HepG2 (cell line): ENCODE measurements around the gene COMMD7. TPM values are rescaled to one million over a fixed set of nuclear protein-coding genes. Genes with fewer than 3 reads are reported as not detected.

Experiments used
- AKAP8 ChIP-seq: sonication (generic); formaldehyde crosslinking; IDR thresholded peaks from 2 replicates; pipeline ENCODE4 v1.5.1; 2020; ENCODE audit warnings: mild to moderate bottlenecking, missing genetic modification reagents
- DNMT3B ChIP-seq: conservative IDR thresholded peaks from 2 replicates; pipeline ENCODE4 v1.6.1; 2016; ENCODE audit warnings: missing biosample characterization, control low read depth
- EEA1 ChIP-seq: sonication (generic); formaldehyde crosslinking; IDR thresholded peaks from 2 replicates; pipeline ENCODE4 v1.5.1; 2020; ENCODE audit warnings: mild to moderate bottlenecking, missing genetic modification reagents, borderline replicate concordance
- GABPA ChIP-seq, 2 experiments: IDR thresholded peaks; 2 replicates each; pipeline ENCODE4 v1.6.1; 2011 to 2016; ENCODE audit warnings: low read depth in 2 of 2, low read length in 1 of 2, missing biosample characterization in 1 of 2, missing genetic modification characterization in 1 of 2
- KDM4B ChIP-seq: sonication (generic); formaldehyde crosslinking; IDR thresholded peaks from 2 replicates; pipeline ENCODE4 v1.4.0; 2020; ENCODE audit warnings: missing genetic modification reagents
- KLF13 ChIP-seq: sonication (generic); formaldehyde crosslinking; IDR thresholded peaks from 2 replicates; pipeline ENCODE4 v1.4.0; 2020; ENCODE audit warnings: mild to moderate bottlenecking, missing genetic modification reagents
- KLF16 ChIP-seq, 2 experiments: sonication (generic) in 1 of 2; formaldehyde crosslinking in 1 of 2; IDR thresholded peaks; 2 replicates each; pipeline versions ENCODE4 v1.6.1 to v1.8.0; 2016 to 2023; ENCODE audit warnings: missing genetic modification reagents in 2 of 2, missing compliant biosample characterization in 1 of 2
- MAFF ChIP-seq: IDR thresholded peaks from 2 replicates; pipeline ENCODE4 v1.6.1; 2011; ENCODE audit warnings: low read depth, low read length, improper control_type of control experiment
- PHF5A ChIP-seq: IDR thresholded peaks from one replicate; pipeline ENCODE4 v1.6.1; 2018; ENCODE audit warnings: low read depth, missing genetic modification reagents; ENCODE audit not compliant: unreplicated experiment
- SOX5 ChIP-seq: IDR thresholded peaks from 2 replicates; pipeline ENCODE4 v1.6.1; 2016; ENCODE audit warnings: borderline replicate concordance
- SP5 ChIP-seq: IDR thresholded peaks from 2 replicates; pipeline ENCODE4 v1.6.1; 2016; ENCODE audit warnings: low read depth, borderline replicate concordance
- STAT5B ChIP-seq: sonication (generic); formaldehyde crosslinking; IDR thresholded peaks from 2 replicates; pipeline ENCODE4 v1.4.0; 2020; ENCODE audit warnings: missing genetic modification reagents
- YEATS2 ChIP-seq: sonication (generic); formaldehyde crosslinking; IDR thresholded peaks from 2 replicates; pipeline ENCODE4 v1.4.0; 2020; ENCODE audit warnings: missing genetic modification reagents, borderline replicate concordance
- ZBTB7B ChIP-seq: sonication (generic); formaldehyde crosslinking; IDR thresholded peaks from 2 replicates; pipeline ENCODE4 v1.4.0; 2020; ENCODE audit warnings: missing genetic modification reagents
- ZFP82 ChIP-seq: sonication (generic); formaldehyde crosslinking; IDR thresholded peaks from 2 replicates; pipeline ENCODE4 v1.5.1; 2020; ENCODE audit warnings: mild to moderate bottlenecking, missing genetic modification reagents, borderline replicate concordance
- ZNF326 ChIP-seq: sonication (generic); formaldehyde crosslinking; IDR thresholded peaks from 2 replicates; pipeline ENCODE4 v1.4.0; 2020; ENCODE audit warnings: missing genetic modification reagents, borderline replicate concordance
- ZNF652 ChIP-seq: IDR thresholded peaks from 2 replicates; pipeline ENCODE4 v1.6.1; 2016; ENCODE audit warnings: low read depth, borderline replicate concordance
- ZZZ3 ChIP-seq: sonication (generic); formaldehyde crosslinking; IDR thresholded peaks from 2 replicates; pipeline ENCODE4 v1.4.0; 2020; ENCODE audit warnings: missing genetic modification reagents, mild to moderate bottlenecking, borderline replicate concordance
- polyA plus RNA-seq, 8 experiments: library from polyadenylated mRNA; depleted of rRNA in 3 of 8; stranded (reverse) in 7 of 8; unstranded in 1 of 8; fragments of >200 nt; fragmentation: Illumina TruSeq in 4 of 8; extraction: Trizol in 4 of 8; gene quantifications; 2 replicates each; pipeline versions ENCODE4 v1.2.1 to v1.2.3, GENCODE V29; 2011 to 2016; ENCODE audit warnings: low read depth in 4 of 8, missing spikeins in 1 of 8, mixed read lengths in 1 of 8; ENCODE audit not compliant: insufficient read depth in 1 of 8
- total RNA-seq, 5 experiments: library from RNA; depleted of rRNA; stranded (reverse); fragments of >200 nt; fragmentation: Illumina TruSeq; extraction: Trizol; gene quantifications; 2 replicates each; pipeline ENCODE4 v1.2.3, GENCODE V29; 2016; ENCODE audit warnings: low read depth in 1 of 5
- TF ChIP-seq, protein P1 (sequence below): sonication (generic); formaldehyde crosslinking; IDR thresholded peaks from 2 replicates; pipeline ENCODE4 v1.5.0; 2020; ENCODE audit warnings: mild to moderate bottlenecking, low read depth, missing genetic modification reagents, borderline replicate concordance
- TF ChIP-seq, protein P2 (sequence below): sonication (generic); formaldehyde crosslinking; IDR thresholded peaks from 2 replicates; pipeline ENCODE4 v1.4.0; 2020; ENCODE audit warnings: missing genetic modification reagents
- TF ChIP-seq, protein P3 (sequence below): IDR thresholded peaks from 2 replicates; pipeline ENCODE4 v1.6.1; 2016; ENCODE audit warnings: missing compliant biosample characterization, missing genetic modification reagents, borderline replicate concordance
- TF ChIP-seq, protein P4 (sequence below): IDR thresholded peaks from 2 replicates; pipeline ENCODE4 v1.6.1; 2012; ENCODE audit warnings: low read length, improper control_type of control experiment
- TF ChIP-seq, protein P5 (sequence below): sonication (generic); IDR thresholded peaks from 2 replicates; pipeline ENCODE4 v1.6.1; 2016; ENCODE audit warnings: low read depth, borderline replicate concordance

COMMD7 gene
- total and polyA plus RNA-seq, 2 of the 13 experiments (the other 11 are each of a cell fraction or from before 2014, with no cell fraction given): 42.1 to 53.3 TPM

DNA sequence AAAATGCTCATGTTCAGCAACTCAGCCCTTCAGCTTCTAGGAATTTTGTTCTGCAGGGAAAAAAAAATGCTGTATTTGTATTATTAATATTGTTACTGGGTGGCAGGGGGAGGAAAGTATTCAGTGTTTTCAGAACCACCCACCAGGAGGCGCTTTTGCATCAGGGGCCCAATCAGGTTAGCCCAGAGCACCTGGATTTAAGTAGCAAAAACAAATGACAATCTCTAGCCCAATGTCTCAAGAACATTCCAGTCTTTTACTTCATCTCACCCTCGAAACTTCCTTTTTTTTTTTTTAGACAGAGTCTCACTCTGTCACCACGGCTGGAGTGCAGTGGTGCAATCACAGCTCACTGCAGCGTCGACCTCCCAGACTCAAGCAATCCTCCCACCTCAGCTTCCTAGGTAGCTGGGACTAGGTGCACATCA lies 68.9 kb downstream of the COMMD7 start (continued):
- TF ChIP-seq, protein P1, sequence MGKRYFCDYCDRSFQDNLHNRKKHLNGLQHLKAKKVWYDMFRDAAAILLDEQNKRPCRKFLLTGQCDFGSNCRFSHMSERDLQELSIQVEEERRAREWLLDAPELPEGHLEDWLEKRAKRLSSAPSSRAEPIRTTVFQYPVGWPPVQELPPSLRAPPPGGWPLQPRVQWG (CRISPR knock-in tag): no peak
- no peak for TF ChIP-seq PHF5A (CRISPR knock-in tag)
- no peak for TF ChIP-seq EEA1 (CRISPR knock-in tag)
- no peak for TF ChIP-seq ZNF326 (CRISPR knock-in tag)
- no peak for TF ChIP-seq STAT5B
- TF ChIP-seq, protein P2, sequence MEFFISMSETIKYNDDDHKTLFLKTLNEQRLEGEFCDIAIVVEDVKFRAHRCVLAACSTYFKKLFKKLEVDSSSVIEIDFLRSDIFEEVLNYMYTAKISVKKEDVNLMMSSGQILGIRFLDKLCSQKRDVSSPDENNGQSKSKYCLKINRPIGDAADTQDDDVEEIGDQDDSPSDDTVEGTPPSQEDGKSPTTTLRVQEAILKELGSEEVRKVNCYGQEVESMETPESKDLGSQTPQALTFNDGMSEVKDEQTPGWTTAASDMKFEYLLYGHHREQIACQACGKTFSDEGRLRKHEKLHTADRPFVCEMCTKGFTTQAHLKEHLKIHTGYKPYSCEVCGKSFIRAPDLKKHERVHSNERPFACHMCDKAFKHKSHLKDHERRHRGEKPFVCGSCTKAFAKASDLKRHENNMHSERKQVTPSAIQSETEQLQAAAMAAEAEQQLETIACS (CRISPR knock-in tag): no peak
- TF ChIP-seq KDM4B (CRISPR knock-in tag): no peak
- no peak; the same call in 1 of the 2 replicates for TF ChIP-seq YEATS2 (CRISPR knock-in tag)
- TF ChIP-seq SOX5: 0 out of 2 replicates have a peak, but pooled peaks have one; percentile 12
- peak in 1 of 2 experiments; percentile 75; a peak in 2 of 4 replicates for TF ChIP-seq KLF16 (CRISPR knock-in tag; IDR thresholded peaks at IDR 0.05)
- no peak for TF ChIP-seq GABPA (IDR thresholded peaks at IDR 0.05; ENCODE audit: low read depth, low read length)
- TF ChIP-seq GABPA (CRISPR knock-in tag; IDR thresholded peaks at IDR 0.05; ENCODE audit: low read depth): no peak
- TF ChIP-seq AKAP8: no peak
- no peak for TF ChIP-seq MAFF
- 0 out of 2 replicates have a peak, but pooled peaks have one; percentile 14 for TF ChIP-seq ZZZ3 (CRISPR knock-in tag)
- no peak for TF ChIP-seq DNMT3B (CRISPR knock-in tag)
- no peak for TF ChIP-seq ZFP82
- TF ChIP-seq, protein P3, sequence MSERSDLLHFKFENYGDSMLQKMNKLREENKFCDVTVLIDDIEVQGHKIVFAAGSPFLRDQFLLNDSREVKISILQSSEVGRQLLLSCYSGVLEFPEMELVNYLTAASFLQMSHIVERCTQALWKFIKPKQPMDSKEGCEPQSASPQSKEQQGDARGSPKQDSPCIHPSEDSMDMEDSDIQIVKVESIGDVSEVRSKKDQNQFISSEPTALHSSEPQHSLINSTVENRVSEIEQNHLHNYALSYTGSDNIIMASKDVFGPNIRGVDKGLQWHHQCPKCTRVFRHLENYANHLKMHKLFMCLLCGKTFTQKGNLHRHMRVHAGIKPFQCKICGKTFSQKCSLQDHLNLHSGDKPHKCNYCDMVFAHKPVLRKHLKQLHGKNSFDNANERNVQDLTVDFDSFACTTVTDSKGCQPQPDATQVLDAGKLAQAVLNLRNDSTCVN (CRISPR knock-in tag): no peak
- TF ChIP-seq KLF13 (CRISPR knock-in tag): no peak
- TF ChIP-seq, protein P4, sequence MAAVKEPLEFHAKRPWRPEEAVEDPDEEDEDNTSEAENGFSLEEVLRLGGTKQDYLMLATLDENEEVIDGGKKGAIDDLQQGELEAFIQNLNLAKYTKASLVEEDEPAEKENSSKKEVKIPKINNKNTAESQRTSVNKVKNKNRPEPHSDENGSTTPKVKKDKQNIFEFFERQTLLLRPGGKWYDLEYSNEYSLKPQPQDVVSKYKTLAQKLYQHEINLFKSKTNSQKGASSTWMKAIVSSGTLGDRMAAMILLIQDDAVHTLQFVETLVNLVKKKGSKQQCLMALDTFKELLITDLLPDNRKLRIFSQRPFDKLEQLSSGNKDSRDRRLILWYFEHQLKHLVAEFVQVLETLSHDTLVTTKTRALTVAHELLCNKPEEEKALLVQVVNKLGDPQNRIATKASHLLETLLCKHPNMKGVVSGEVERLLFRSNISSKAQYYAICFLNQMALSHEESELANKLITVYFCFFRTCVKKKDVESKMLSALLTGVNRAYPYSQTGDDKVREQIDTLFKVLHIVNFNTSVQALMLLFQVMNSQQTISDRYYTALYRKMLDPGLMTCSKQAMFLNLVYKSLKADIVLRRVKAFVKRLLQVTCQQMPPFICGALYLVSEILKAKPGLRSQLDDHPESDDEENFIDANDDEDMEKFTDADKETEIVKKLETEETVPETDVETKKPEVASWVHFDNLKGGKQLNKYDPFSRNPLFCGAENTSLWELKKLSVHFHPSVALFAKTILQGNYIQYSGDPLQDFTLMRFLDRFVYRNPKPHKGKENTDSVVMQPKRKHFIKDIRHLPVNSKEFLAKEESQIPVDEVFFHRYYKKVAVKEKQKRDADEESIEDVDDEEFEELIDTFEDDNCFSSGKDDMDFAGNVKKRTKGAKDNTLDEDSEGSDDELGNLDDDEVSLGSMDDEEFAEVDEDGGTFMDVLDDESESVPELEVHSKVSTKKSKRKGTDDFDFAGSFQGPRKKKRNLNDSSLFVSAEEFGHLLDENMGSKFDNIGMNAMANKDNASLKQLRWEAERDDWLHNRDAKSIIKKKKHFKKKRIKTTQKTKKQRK: no peak
- TF ChIP-seq, protein P5, sequence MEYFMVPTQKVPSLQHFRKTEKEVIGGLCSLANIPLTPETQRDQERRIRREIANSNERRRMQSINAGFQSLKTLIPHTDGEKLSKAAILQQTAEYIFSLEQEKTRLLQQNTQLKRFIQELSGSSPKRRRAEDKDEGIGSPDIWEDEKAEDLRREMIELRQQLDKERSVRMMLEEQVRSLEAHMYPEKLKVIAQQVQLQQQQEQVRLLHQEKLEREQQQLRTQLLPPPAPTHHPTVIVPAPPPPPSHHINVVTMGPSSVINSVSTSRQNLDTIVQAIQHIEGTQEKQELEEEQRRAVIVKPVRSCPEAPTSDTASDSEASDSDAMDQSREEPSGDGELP: peak; percentile 22; the same call in 1 of the 2 replicates
- TF ChIP-seq ZBTB7B: no peak
- 0 out of 2 replicates have a peak, but pooled peaks have one; percentile 13 for TF ChIP-seq SP5 (CRISPR knock-in tag)
- TF ChIP-seq ZNF652 (CRISPR knock-in tag): peak; percentile 56; the same call in 1 of the 2 replicates
